Right lobe of liver (tissue), 6 donors: ENCODE results near the gene NR5A1. TPM values are rescaled to one million over a fixed set of nuclear protein-coding genes. Genes with fewer than 3 reads are reported as not detected.

Experiments used
- ATAC-seq, 4 donors: fragments of 200-7000 bp; cut with Tn5 transposase; one replicate each; pipeline ENCODE4 v1.9.1; 2020; ENCODE audit warnings: mild to moderate bottlenecking in 4 of 4, moderate library complexity in 4 of 4
- DNase-seq, 3 donors: peaks; one replicate each; pipeline ENCODE4 v3.0.0-alpha.2; 2020
- H3K27ac ChIP-seq, 3 donors: fragments of 200-600 bp; one replicate each; pipeline ENCODE4 v1.8.0; 2022
- H3K27me3 ChIP-seq, 2 donors: fragments of 200-600 bp; one replicate each; pipeline ENCODE4 v1.8.0; 2022
- H3K36me3 ChIP-seq, 4 donors: fragments of 200-600 bp; sonication (generic) in 1 of 4; one replicate each; pipeline versions ENCODE4 v1.5.1 to v1.8.0; 2017 to 2022; ENCODE audit warnings: control low read depth in 1 of 4
- H3K4me1 ChIP-seq, 4 donors: fragments of 200-600 bp; sonication (generic) in 1 of 4; one replicate each; pipeline versions ENCODE4 v1.5.1 to v1.8.0; 2017 to 2022; ENCODE audit warnings: control low read depth in 1 of 4
- H3K4me3 ChIP-seq, 3 donors: fragments of 200-600 bp; one replicate each; pipeline ENCODE4 v1.8.0; 2022
- H3K9me3 ChIP-seq, 4 donors: fragments of 200-600 bp; sonication (generic) in 1 of 4; one replicate each; pipeline versions ENCODE4 v1.5.1 to v1.8.0; 2017 to 2022; ENCODE audit warnings: control low read depth in 1 of 4
- POLR2A ChIP-seq: fragments of 450-650 bp; IDR thresholded peaks from one replicate; pipeline ENCODE4 v1.6.1; 2017; ENCODE audit warnings: antibody characterized with exemption, mild to moderate bottlenecking
- WGBS: methylation state at CpG from one replicate; pipeline ENCODE4 v1.1.6; 2018; ENCODE audit warnings: low coverage, low lambda C conversion rate; ENCODE audit not compliant: insufficient coverage; ENCODE audit errors: missing lambda C conversion rate; 5-methylcytosine and 5-hydroxymethylcytosine counted together
- intact Hi-C, 2 donors: fragments of 100-400 bp; cut with DNase I; formaldehyde crosslinking; loops; one replicate each; pipeline versions ENCODE4 v1.11.2 to v1.14.1; 2022
- total RNA-seq, 6 experiments: library from RNA; depleted of rRNA in 2 of 6; stranded (reverse); fragments of >200 nt in 2 of 6; fragmentation: NEBNext Ultra II Directional in 3 of 6; extraction: Animal tissue kit (Norgen Biotek cat#: 25700) in 3 of 6; gene quantifications; one replicate each; pipeline versions ENCODE4 v1.1.0 to v1.2.4, GENCODE V29; 2016 to 2023
- TF ChIP-seq, protein P1 (sequence below), 4 donors: fragments of 200-600 bp in 3 of 4; fragments of 450-650 bp in 1 of 4; IDR thresholded peaks; one replicate each; pipeline versions ENCODE4 v1.5.1 to v1.8.0; 2016 to 2022; ENCODE audit warnings: antibody characterized with exemption in 4 of 4, mild to moderate bottlenecking in 2 of 4
- donor health status: DM: no; HTN: yes; CAD: no.
- donor health status: DM: no; HTN: no; CAD: no.
- donor health status: DM: no; HTN: no; CAD: no.
- donor health status: DM: no; HTN: yes; CAD: no.
- donor health status: DM: no; HTN: yes; CAD: no.

NR5A1 gene
- total RNA-seq, 6 experiments from 2014 or later, result 0.26 TPM; not detected in 5

DNA sequence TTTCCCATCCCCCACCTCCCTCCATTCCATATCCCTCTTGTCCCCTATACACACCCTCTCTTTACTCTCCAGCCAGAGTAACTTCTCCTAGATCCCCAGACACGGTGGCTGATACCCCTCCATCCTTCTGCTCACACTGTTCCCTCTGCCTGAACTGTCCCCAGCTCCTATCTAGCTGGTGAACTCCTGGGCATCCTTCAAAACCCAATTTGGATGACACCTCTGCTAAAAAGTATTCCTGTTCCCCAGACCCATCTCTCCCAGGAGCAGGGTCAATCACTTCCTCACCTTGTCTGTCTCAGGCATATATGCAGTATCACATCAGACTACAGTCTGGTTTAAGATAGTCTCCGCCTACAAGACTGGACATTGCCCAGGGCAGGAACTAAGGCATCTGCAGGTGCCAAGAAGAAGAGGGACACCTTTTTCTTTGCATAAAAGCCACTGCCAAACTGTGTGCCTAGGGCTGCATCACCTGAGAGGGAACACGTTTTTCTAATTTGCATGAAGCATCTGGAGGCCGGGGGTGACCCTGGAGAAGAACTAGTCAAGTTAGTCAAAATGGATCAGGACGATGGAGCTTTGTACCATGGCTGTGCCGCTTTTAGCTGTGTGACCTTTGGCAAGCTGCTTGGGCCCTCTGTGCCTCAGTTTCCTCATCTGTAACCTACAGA is 27.1 kb downstream of the NR5A1 start:
- H3K9me3 ChIP-seq, result no peaks in the 10 kb centered on the region
- no peaks in the 10 kb centered on the region for H3K36me3 ChIP-seq
- TF ChIP-seq POLR2A, result no peak
- TF ChIP-seq, protein P1, sequence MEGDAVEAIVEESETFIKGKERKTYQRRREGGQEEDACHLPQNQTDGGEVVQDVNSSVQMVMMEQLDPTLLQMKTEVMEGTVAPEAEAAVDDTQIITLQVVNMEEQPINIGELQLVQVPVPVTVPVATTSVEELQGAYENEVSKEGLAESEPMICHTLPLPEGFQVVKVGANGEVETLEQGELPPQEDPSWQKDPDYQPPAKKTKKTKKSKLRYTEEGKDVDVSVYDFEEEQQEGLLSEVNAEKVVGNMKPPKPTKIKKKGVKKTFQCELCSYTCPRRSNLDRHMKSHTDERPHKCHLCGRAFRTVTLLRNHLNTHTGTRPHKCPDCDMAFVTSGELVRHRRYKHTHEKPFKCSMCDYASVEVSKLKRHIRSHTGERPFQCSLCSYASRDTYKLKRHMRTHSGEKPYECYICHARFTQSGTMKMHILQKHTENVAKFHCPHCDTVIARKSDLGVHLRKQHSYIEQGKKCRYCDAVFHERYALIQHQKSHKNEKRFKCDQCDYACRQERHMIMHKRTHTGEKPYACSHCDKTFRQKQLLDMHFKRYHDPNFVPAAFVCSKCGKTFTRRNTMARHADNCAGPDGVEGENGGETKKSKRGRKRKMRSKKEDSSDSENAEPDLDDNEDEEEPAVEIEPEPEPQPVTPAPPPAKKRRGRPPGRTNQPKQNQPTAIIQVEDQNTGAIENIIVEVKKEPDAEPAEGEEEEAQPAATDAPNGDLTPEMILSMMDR (IDR thresholded peaks at IDR 0.05), result no peak
- intact Hi-C loops, result no loop called here
- DNase-seq, result no peak
- peaks cover 0 to 3% (median 0%) of the 10 kb centered on the region in 4 donors for H3K4me1 ChIP-seq
- 71% methylated on average over 6 of the region's 6 CpGs for WGBS
- peaks cover 0 to 10% of the 10 kb centered on the region in 2 donors for H3K27me3 ChIP-seq
- no peak overlapping the region for H3K27ac ChIP-seq
- H3K4me3 ChIP-seq, result no peak overlapping the region
- no peak for ATAC-seq

DNA sequence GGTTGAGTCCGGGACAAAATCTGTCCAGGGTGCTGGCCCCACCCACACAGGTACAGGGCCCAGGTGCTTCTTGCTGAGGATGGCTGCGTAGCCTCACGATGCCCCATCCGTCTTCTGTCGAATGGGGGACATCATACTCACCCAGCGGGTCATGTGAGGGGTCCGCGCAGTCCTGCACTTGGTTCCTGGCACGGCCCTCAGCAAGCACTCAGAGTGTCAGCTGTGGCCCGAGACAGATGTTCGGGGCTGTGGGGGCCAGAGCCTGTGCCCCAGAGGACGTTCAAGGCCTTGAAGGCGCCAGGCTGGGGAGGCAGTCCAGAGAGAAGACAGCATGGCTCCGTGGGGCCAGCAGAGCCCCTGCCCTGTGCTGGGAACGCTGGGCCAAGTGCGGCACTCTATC is 27.8 kb downstream of the NR5A1 start:
- ATAC-seq (no peak), DNase-seq (no peak)
- H3K27me3 ChIP-seq, result peaks cover 0 to 10% of the 10 kb centered on the region in 2 donors
- TF ChIP-seq, protein P1 (IDR thresholded peaks at IDR 0.05), result no peak
- TF ChIP-seq POLR2A, result no peak
- no peaks in the 10 kb centered on the region for H3K36me3 ChIP-seq
- 70% methylated on average over 4 of the region's 16 CpGs for WGBS
- no peak overlapping the region for H3K27ac ChIP-seq
- peaks cover 0 to 3% (median 0%) of the 10 kb centered on the region in 4 donors for H3K4me1 ChIP-seq
- no peaks in the 10 kb centered on the region for H3K9me3 ChIP-seq
- H3K4me3 ChIP-seq, result no peak overlapping the region
- intact Hi-C loops, result no loop called here

DNA sequence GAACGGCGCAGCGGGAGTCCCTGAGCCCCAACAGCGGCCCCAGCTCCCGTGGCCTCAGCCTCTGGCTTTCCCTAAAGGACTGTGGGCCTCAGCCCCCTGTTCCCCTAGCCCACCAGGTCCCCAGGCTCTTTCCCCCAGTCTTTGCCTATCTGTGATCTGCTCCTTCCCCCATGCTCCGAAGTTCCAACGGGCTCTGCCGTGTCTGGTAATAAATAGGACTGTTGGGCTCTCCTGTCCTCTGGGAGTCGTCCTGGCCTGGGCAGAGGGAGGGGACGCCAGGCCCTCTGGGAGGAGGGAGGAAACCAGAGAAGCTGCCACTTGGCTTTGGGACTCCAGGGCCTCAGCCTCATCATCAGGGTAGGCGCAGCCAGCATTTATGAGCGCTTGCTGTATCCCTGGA is 28.8 kb downstream of the NR5A1 start:
- H3K4me3 ChIP-seq, result no peak overlapping the region
- intact Hi-C loops, result no loop called here
- no peaks in the 10 kb centered on the region for H3K36me3 ChIP-seq
- H3K9me3 ChIP-seq, result no peaks in the 10 kb centered on the region
- no peak for ATAC-seq
- no peak for DNase-seq
- TF ChIP-seq POLR2A, result no peak
- TF ChIP-seq, protein P1 (IDR thresholded peaks at IDR 0.05), result no peak
- H3K4me1 ChIP-seq, result peaks cover 0 to 3% (median 0%) of the 10 kb centered on the region in 4 donors
- peaks cover 0 to 10% of the 10 kb centered on the region in 2 donors for H3K27me3 ChIP-seq
- no peak overlapping the region for H3K27ac ChIP-seq
- WGBS, result 48% methylated on average over 3 of the region's 12 CpGs

DNA sequence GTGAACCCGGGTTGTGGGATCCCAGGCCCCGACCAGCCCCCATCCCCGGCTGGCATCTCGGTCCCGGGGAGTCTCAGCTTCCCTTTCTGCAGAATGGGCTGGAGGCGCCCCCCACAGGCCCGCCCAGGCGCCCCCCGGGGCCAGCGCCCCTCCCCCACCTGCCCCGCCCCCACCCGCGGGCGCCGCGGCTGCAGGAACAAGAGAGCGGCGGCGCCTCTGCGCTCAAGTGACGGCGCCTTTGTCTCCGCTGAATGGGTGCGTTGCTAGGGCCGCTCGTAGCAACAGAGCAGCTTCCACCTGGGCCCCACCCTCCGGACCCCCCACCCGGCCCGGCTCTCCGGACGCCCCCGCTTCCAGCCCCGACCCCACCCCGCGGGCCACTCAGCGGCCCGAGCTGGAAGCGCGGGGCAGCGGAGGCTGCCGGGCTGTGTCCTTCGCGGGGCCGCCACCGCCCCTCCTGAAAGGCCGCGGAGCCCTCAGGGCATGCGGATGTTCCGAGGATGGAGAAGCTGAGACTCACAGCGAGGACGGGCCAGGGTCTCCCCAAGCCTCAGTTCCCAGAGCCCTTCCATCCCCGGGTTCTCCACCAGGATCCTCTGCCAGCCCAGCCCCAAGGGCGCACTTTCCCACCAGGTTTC is 29.4 kb downstream of the NR5A1 start:
- Histone ChIP-seq H3K27ac (no peak overlapping the region), H3K4me1 (peaks cover 0 to 3% (median 0%) of the 10 kb centered on the region in 4 donors), H3K27me3 (peaks cover 0 to 10% of the 10 kb centered on the region in 2 donors), H3K4me3 (no peak overlapping the region), H3K9me3 (no peaks in the 10 kb centered on the region), H3K36me3 (no peaks in the 10 kb centered on the region)
- ATAC-seq (no peak), DNase-seq (no peak)
- TF ChIP-seq, protein P1 (IDR thresholded peaks at IDR 0.05), result no peak
- no peak for TF ChIP-seq POLR2A
- 0% methylated on average over 3 of the region's 53 CpGs for WGBS
- intact Hi-C loops, result no loop called here
